Rectal smooth muscle tissue (tissue), 1 donor: ENCODE results near the gene MERTK.
"Not testable (repeated sequence)": the region's sequence is repeated elsewhere in the genome, so short reads cannot be mapped to it uniquely, and the experiment has no call there.

Source experiments
- H3K27ac ChIP-seq: one replicate; pipeline ENCODE4 v1.7.0; 2013; ENCODE audit warnings: low read depth, low read length, inconsistent platforms
- H3K27me3 ChIP-seq: one replicate; pipeline ENCODE4 v1.7.0; 2013; ENCODE audit warnings: low read length; ENCODE audit not compliant: control insufficient read depth, insufficient read depth
- H3K36me3 ChIP-seq: one replicate; pipeline ENCODE4 v1.7.0; 2013; ENCODE audit warnings: low read length; ENCODE audit not compliant: control insufficient read depth, insufficient read depth
- H3K4me1 ChIP-seq: one replicate; pipeline ENCODE4 v1.7.0; 2013; ENCODE audit warnings: low read length; ENCODE audit not compliant: control insufficient read depth, insufficient read depth
- H3K4me3 ChIP-seq: one replicate; pipeline ENCODE4 v1.7.0; 2013; ENCODE audit warnings: low read length
- H3K9ac ChIP-seq: one replicate; pipeline ENCODE4 v1.7.0; 2013; ENCODE audit warnings: low read length

The MERTK gene

GRCh38 chr2:111917106-111917505 lies 18.7 kb downstream of the MERTK start:
- Histone ChIP-seq H3K36me3 (no peaks in the 10 kb centered on the region), H3K4me1 (no peaks in the 10 kb centered on the region), H3K9ac (no peak overlapping the region), H3K27me3 (no peaks in the 10 kb centered on the region), H3K4me3 (no peak overlapping the region), H3K27ac (no peak overlapping the region)

GRCh38 chr2:111918383-111918806 lies 20.0 kb downstream of the MERTK start:
- H3K36me3 ChIP-seq, result no peaks in the 10 kb centered on the region
- no peak overlapping the region for H3K9ac ChIP-seq
- no peak overlapping the region for H3K4me3 ChIP-seq
- no peaks in the 10 kb centered on the region for H3K27me3 ChIP-seq
- H3K27ac ChIP-seq, result no peak overlapping the region
- H3K4me1 ChIP-seq, result no peaks in the 10 kb centered on the region

- Histone ChIP-seq H3K36me3 (no peaks in the 10 kb centered on the region), H3K27ac (no peak overlapping the region), H3K27me3 (no peaks in the 10 kb centered on the region), H3K4me1 (no peaks in the 10 kb centered on the region), H3K4me3 (no peak overlapping the region), H3K9ac (no peak overlapping the region)
These were observed 21.0 kb downstream of the MERTK start for GRCh38 chr2:111919365-111919764.

- H3K4me3 ChIP-seq, result no peak overlapping the region
- H3K4me1 ChIP-seq, result no peaks in the 10 kb centered on the region
- no peaks in the 10 kb centered on the region for H3K36me3 ChIP-seq
- H3K27ac ChIP-seq, result no peak overlapping the region
- no peak overlapping the region for H3K9ac ChIP-seq
- no peaks in the 10 kb centered on the region for H3K27me3 ChIP-seq
These were observed 21.6 kb downstream of the MERTK start for GRCh38 chr2:111919794-111920608.

GRCh38 chr2:111923276-111923804 lies 24.9 kb downstream of the MERTK start:
- H3K4me3 ChIP-seq, result no peak overlapping the region
- no peaks in the 10 kb centered on the region for H3K36me3 ChIP-seq
- no peaks in the 10 kb centered on the region for H3K4me1 ChIP-seq
- no peaks in the 10 kb centered on the region for H3K27me3 ChIP-seq
- no peak overlapping the region for H3K9ac ChIP-seq
- no peak overlapping the region for H3K27ac ChIP-seq

DNA sequence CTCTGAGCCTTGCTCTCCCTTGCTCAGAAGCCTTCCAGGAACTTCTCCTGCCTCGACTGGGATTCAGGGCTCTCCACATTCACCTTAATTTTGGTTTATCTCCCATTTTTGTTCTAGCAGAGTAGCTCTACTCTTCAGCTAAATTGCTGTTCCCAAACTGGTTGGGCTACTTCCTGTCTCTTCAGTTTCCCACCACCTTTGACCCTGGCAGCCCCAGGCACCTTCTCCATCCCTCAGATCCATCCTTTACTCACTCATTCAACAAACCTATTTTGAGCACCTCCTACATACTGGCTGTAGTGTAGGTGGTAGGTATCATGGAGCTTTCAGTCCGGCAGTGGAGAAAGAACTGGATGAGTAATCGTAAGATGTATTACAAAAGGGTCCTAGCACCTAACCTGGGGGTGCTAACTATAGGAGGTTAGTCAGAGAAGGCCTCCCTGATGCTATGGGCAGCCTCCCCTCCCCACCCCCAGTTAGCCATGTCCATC lies 26.3 kb downstream of the MERTK start:
- Histone ChIP-seq H3K9ac (no peak overlapping the region), H3K36me3 (no peaks in the 10 kb centered on the region), H3K27ac (no peak overlapping the region), H3K27me3 (no peaks in the 10 kb centered on the region), H3K4me1 (no peaks in the 10 kb centered on the region), H3K4me3 (no peak overlapping the region)

DNA sequence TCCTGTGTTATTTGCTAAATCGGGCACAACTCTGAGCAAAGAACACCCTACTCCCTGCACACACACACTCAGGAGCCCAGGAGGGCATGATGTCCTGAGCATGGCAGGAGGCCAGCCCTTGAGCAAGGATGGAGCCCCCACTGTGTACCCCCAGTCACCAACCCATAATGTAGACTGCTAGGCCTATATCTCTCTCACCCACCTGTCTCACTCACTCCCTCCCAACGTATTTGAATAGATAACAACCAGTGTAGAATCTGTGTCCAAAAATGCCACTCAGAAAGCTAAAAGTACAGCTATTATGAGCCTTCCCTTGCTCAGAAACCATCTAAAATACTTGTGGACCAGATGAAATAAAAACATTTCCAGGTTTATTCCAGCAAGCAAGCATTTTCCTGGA lies 29.3 kb downstream of the MERTK start:
- Histone ChIP-seq H3K4me3 (no peak overlapping the region), H3K4me1 (no peaks in the 10 kb centered on the region), H3K9ac (no peak overlapping the region), H3K27me3 (no peaks in the 10 kb centered on the region), H3K36me3 (no peaks in the 10 kb centered on the region), H3K27ac (no peak overlapping the region)

DNA sequence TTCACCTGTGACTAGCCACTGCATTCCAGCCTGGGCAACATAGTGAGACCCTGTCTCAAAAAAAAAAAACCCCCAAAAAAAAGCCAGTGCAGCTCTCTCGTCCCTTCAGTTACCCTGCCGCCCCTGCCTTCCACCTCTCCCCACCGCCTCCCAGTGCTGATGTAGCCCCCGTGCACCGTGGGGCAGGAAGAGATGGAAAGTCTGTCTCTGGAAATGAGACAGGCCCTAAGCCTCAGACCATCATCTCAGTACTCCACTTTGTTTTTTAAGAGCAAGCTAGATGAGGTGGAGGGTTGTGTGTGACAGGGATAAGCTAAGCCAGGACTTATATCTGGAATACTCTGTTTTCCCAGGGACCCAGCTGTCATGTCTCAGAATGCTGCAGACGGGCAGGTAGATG lies 32.0 kb downstream of the MERTK start:
- H3K4me3 ChIP-seq, result no peak overlapping the region
- H3K27ac ChIP-seq, result no peak overlapping the region
- H3K27me3 ChIP-seq, result no peaks in the 10 kb centered on the region
- H3K36me3 ChIP-seq, result no peaks in the 10 kb centered on the region
- H3K4me1 ChIP-seq, result no peaks in the 10 kb centered on the region
- no peak overlapping the region for H3K9ac ChIP-seq

- H3K9ac ChIP-seq, result no peak overlapping the region
- no peak overlapping the region for H3K27ac ChIP-seq
- no peaks in the 10 kb centered on the region for H3K4me1 ChIP-seq
- no peaks in the 10 kb centered on the region for H3K27me3 ChIP-seq
- H3K4me3 ChIP-seq, result no peak overlapping the region
- no peaks in the 10 kb centered on the region for H3K36me3 ChIP-seq
These were observed 32.5 kb downstream of the MERTK start for GRCh38 chr2:111930875-111931274.

- H3K36me3 ChIP-seq, result no peaks in the 10 kb centered on the region
- H3K27me3 ChIP-seq, result no peaks in the 10 kb centered on the region
- no peaks in the 10 kb centered on the region for H3K4me1 ChIP-seq
- H3K9ac ChIP-seq, result no peak overlapping the region
- H3K27ac ChIP-seq, result no peak overlapping the region
- H3K4me3 ChIP-seq, result no peak overlapping the region
These were observed 34.5 kb downstream of the MERTK start for GRCh38 chr2:111932841-111933291.

DNA sequence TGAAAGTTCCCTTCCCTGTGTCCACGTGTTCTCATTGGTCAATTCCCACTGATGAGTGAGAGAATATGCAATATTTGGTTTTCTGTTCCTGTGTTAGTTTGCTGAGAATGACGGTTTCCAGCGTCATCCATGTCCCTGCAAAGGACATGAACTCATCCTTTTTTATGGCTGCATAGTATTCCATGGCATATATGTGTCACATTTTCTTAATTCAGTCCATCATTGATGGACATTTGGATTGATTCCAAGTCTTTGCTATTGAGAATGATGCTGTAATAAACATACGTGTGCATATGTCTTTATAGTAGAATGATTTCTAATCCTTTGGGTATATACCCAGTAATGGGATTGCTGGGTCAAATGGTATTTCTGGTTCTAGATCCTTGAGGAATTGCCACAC lies 35.5 kb downstream of the MERTK start:
- H3K36me3 ChIP-seq, result not testable (repeated sequence)

DNA sequence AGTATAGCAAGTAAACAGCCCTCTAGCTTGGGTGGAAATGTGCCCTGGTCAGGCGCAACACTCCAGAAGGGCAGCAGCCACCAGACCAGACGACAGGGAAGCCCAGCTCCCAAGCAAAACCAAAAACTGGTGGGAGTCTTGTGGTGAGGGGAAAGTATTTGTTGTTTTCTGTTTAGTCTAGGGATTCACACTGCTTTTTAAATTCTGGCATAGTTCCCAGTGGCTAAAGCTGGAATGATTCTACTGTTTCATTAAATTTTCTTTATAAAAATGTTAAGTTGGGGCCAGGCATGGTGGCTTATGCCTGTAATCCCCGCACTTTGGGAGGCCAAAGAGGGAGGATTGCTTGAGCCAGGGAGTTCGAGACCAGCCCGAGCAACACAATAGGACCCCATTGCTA lies 38.5 kb downstream of the MERTK start:
- H3K27me3 ChIP-seq, result no peaks in the 10 kb centered on the region
- H3K9ac ChIP-seq, result no peak overlapping the region
- no peak overlapping the region for H3K27ac ChIP-seq
- H3K4me1 ChIP-seq, result no peaks in the 10 kb centered on the region
- no peak overlapping the region for H3K4me3 ChIP-seq
- no peaks in the 10 kb centered on the region for H3K36me3 ChIP-seq

More for the DNA sequence above, 35.5 kb downstream of the MERTK start:
- H3K9ac ChIP-seq, H3K27me3 ChIP-seq, H3K4me1 ChIP-seq, H3K4me3 ChIP-seq, H3K27ac ChIP-seq: not testable (repeated sequence)

DNA sequence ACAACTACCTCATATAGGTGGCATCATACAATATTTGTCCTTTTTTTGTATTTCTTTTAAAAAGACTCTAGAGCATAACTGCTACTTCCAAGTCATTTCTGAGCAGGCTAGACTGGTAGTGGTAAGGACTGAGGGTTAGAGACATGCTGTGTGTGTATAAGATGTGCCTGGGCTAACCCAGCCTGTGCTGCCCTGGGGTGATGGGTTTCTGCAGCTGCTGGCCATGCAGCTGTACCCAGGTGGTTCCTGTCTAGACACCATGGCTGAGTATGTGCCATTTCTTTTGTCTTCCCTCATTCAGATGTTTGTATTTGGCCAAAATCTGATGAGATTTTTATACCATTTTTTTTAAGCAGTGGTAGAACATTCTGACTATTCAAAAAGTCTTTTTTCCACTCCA lies 40.0 kb downstream of the MERTK start:
- Histone ChIP-seq H3K36me3 (peaks cover 2% of the 10 kb centered on the region), H3K9ac (no peak overlapping the region), H3K4me1 (no peaks in the 10 kb centered on the region), H3K4me3 (no peak overlapping the region), H3K27me3 (no peaks in the 10 kb centered on the region), H3K27ac (no peak overlapping the region)
